Measurements from ENCODE around the gene ZNF407. TPM values are rescaled to one million over a fixed set of nuclear protein-coding genes. Genes with fewer than 3 reads are reported as not detected.
A peak's percentile ranks its signal among the peaks of the same experiment; 100 is the strongest.

ZNF407 gene
- polyA plus RNA-seq, 1 experiment: 2.8 TPM

DNA sequence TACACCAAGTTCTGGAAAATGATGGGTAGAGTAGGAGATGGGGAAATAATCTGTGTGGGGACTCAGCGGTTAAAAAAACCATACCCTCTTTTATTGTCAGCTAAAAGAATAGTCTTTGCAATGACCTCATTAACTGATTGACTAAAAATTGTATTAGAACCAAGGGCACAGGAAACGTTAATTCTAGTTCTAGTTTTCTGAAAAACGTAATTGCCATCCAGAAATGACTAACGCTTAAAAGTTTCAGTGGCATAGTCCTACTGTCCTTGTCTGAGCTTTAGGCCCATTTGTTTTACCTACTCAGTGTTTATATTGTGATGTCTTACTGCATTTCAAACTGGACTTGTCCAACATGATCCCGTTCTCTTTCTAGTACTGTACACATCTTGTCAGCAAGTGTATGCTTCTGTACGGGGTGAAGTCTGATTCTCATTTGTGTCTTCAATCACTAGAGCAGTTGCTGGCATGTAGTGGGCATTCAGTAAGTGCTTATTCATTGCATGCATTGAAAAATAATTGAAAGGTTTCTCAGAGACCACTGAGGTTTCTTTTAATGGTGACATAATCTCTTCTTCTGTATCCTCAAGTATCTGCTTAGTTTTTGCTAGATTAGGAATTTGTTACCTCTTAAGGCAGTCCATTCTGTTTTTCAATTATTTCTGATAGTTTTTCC lies 81.5 kb downstream of the ZNF407 start:
- no peaks in the 10 kb centered on the region for H3K27me3 ChIP-seq (ENCODE audit: control insufficient read depth, insufficient read depth, low read length)
- POLR2A ChIA-PET: no interaction called here
- no peak overlapping the region for H3K4me3 ChIP-seq (ENCODE audit: low read depth, low read length)
- CTCF ChIA-PET: no interaction called here
- DNase-seq (ENCODE audit: low read depth): no peak
- TF ChIP-seq, protein P1, sequence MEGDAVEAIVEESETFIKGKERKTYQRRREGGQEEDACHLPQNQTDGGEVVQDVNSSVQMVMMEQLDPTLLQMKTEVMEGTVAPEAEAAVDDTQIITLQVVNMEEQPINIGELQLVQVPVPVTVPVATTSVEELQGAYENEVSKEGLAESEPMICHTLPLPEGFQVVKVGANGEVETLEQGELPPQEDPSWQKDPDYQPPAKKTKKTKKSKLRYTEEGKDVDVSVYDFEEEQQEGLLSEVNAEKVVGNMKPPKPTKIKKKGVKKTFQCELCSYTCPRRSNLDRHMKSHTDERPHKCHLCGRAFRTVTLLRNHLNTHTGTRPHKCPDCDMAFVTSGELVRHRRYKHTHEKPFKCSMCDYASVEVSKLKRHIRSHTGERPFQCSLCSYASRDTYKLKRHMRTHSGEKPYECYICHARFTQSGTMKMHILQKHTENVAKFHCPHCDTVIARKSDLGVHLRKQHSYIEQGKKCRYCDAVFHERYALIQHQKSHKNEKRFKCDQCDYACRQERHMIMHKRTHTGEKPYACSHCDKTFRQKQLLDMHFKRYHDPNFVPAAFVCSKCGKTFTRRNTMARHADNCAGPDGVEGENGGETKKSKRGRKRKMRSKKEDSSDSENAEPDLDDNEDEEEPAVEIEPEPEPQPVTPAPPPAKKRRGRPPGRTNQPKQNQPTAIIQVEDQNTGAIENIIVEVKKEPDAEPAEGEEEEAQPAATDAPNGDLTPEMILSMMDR (IDR thresholded peaks at IDR 0.05; ENCODE audit: insufficient read depth, low read depth, low read length): no peak
- no peaks in the 10 kb centered on the region for H3K36me3 ChIP-seq (ENCODE audit: control insufficient read depth, insufficient read depth, low read length)

DNA sequence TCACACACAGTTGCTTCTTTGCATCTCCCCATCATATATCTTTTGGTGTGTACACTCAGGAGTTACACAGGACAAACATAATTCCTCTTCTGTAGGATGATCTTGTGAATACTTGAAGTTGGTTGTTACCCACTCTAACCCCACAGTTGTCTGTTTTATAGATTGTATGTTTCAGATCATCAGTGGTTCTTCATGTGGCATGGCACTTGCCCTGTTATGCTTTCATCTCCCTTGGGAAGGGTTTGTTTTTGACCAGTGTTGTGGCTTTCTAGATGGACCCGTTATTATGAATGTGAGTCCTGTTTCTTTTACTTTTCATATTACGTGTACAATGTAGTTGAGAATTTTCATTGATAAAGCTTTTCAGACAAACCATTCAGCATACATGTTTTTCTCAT lies 82.0 kb downstream of the ZNF407 start:
- Histone ChIP-seq H3K27me3 (ENCODE audit: control insufficient read depth, insufficient read depth, low read length) (no peaks in the 10 kb centered on the region), H3K36me3 (ENCODE audit: control insufficient read depth, insufficient read depth, low read length) (no peaks in the 10 kb centered on the region), H3K4me3 (ENCODE audit: low read depth, low read length) (no peak overlapping the region)
- ChIA-PET POLR2A (no interaction called here), CTCF (no interaction called here)
- TF ChIP-seq, protein P1 (IDR thresholded peaks at IDR 0.05; ENCODE audit: insufficient read depth, low read depth, low read length): no peak
- no peak for DNase-seq (ENCODE audit: low read depth)

DNA sequence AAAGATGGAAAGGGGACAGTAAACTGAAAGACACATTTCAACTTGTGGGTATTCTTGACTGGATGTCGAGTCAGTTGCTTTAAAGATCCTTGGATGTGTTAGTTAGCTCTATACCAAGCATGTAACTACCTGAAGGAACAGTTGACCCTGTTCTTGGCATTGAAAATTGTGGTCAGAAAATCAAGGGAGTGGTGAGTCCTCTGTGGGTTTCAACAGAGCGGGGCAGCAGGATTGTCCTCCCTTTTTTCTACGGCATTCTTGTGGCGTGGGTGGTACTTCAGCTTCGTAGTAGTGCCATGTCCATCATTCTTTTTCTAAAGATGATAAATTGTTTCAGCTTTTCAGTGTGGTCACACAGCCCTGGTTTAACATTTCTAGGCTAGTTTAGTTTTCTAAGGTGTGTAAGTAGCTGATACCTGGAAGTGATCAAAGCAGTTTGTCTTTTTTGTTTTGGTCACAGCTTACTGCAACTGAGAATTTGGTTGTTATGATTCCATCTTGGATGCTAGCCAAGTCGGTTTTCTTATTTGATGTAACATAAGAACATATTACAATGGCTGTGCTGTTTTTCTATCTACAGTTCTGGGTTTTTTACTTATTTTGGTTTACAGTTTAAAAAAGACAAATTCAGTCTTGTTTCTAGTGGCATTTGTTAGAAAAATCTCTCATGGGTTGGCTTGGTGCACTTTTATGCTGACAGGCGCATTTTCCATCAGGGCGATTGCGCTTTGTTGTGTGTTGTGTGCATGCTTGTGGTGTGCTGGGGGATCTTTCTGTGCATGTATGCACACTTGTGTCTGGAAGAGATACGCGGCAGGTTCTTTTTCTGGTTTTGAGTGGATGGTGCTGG lies 84.7 kb downstream of the ZNF407 start:
- no peak for DNase-seq (ENCODE audit: low read depth)
- H3K36me3 ChIP-seq (ENCODE audit: control insufficient read depth, insufficient read depth, low read length): no peaks in the 10 kb centered on the region
- no peak overlapping the region for H3K4me3 ChIP-seq (ENCODE audit: low read depth, low read length)
- TF ChIP-seq, protein P1 (IDR thresholded peaks at IDR 0.05; ENCODE audit: insufficient read depth, low read depth, low read length): no peak
- POLR2A ChIA-PET: interaction anchor here (0.7 kb wide), 1 partner anchor 1681 kb away, joined by 7 read pairs; no protein-coding TSS in a partner anchor
- no peaks in the 10 kb centered on the region for H3K27me3 ChIP-seq (ENCODE audit: control insufficient read depth, insufficient read depth, low read length)
- CTCF ChIA-PET: no interaction called here

DNA sequence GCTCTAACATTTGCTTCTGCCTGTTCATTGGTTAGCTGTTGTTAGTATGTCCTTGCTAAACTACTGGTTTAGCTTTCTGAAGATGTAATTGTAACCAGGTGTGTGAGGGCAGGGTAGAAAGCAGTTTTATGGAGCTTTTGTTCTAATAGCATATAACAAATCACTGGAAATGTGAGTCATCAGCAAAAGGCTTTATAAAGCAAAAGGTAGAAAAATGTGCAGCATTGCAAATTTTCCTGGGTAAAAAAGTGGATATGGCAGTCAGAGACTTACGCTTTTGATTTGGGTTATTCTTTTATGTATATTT lies 85.3 kb downstream of the ZNF407 start:
- TF ChIP-seq, protein P1 (IDR thresholded peaks at IDR 0.05; ENCODE audit: insufficient read depth, low read depth, low read length): no peak
- Histone ChIP-seq H3K27me3 (ENCODE audit: control insufficient read depth, insufficient read depth, low read length) (no peaks in the 10 kb centered on the region), H3K36me3 (ENCODE audit: control insufficient read depth, insufficient read depth, low read length) (no peaks in the 10 kb centered on the region), H3K4me3 (ENCODE audit: low read depth, low read length) (no peak overlapping the region)
- DNase-seq (ENCODE audit: low read depth): peak; percentile 44
- POLR2A ChIA-PET: interaction anchor here (0.7 kb wide), 1 partner anchor 1680 kb away, joined by 7 read pairs; no protein-coding TSS in a partner anchor
- CTCF ChIA-PET: no interaction called here

DNA sequence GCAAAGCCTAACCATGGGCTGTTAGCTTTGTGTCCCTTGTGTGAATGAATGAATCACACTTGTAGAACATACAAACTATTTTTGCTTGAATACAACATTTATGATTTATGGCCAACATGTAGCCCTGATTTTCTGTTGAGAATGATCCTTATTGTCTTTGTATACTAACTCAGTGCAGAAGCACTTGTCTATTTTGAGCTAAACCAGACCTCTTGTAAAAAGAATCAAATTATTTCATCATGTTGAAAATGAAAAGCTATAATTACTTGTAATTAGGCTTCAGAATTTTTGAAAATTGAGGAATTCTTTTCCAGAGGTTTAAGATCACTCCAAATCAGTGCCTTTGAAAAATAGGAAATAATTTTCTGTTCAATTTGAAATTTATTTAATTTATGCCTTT lies 85.9 kb downstream of the ZNF407 start:
- Histone ChIP-seq H3K27me3 (ENCODE audit: control insufficient read depth, insufficient read depth, low read length) (no peaks in the 10 kb centered on the region), H3K36me3 (ENCODE audit: control insufficient read depth, insufficient read depth, low read length) (no peaks in the 10 kb centered on the region), H3K4me3 (ENCODE audit: low read depth, low read length) (no peak overlapping the region)
- CTCF ChIA-PET: interaction anchor here (0.7 kb wide), 2 partner anchors 9 to 20 kb away, joined by 3 read pairs; no protein-coding TSS in a partner anchor
- TF ChIP-seq, protein P1 (IDR thresholded peaks at IDR 0.05; ENCODE audit: insufficient read depth, low read depth, low read length): no peak
- POLR2A ChIA-PET: interaction anchor here (0.6 kb wide), 1 partner anchor 25 kb away, joined by 4 read pairs; no protein-coding TSS in a partner anchor
- DNase-seq (ENCODE audit: low read depth): no peak
